Stimulated activated naive B cell treated with anti-CD40 and anti-IgM and Interleukin-4, amounts not matched to agents 10 μg/mL and 1 μg/mL and 100 μg/mL, for 72 hours (primary cell): Measurements from ENCODE around the gene TCF23.

Source experiments
- ATAC-seq, 2 donors: fragments of 150-1000 bp; cut with Tn5 transposase; replicated peaks; 2 replicates each; pipeline ENCODE4 v1.10.0; 2021; ENCODE audit warnings: moderate library complexity in 1 of 2
- DNase-seq: peaks from one replicate; pipeline ENCODE4 v3.0.0; 2021
- H3K27ac Mint-ChIP-seq: one replicate; pipeline ENCODE4 v1.8.0; 2022; ENCODE audit warnings: mild to moderate bottlenecking, mixed read lengths
- H3K27me3 Mint-ChIP-seq, 2 donors: one replicate each; pipeline ENCODE4 v1.8.0; 2022; ENCODE audit warnings: mixed read lengths in 2 of 2
- H3K36me3 Mint-ChIP-seq, 2 donors: one replicate each; pipeline ENCODE4 v1.8.0; 2022; ENCODE audit warnings: mixed read lengths in 2 of 2, mild to moderate bottlenecking in 1 of 2
- H3K4me1 Mint-ChIP-seq, 2 donors: one replicate each; pipeline ENCODE4 v1.8.0; 2022; ENCODE audit warnings: mixed read lengths in 2 of 2, mild to moderate bottlenecking in 1 of 2
- H3K4me3 Mint-ChIP-seq, 2 donors: one replicate each; pipeline ENCODE4 v1.8.0; 2022; ENCODE audit warnings: mild to moderate bottlenecking in 2 of 2, mixed read lengths in 2 of 2, moderate library complexity in 1 of 2
- H3K9me3 Mint-ChIP-seq, 2 donors: one replicate each; pipeline ENCODE4 v1.8.0; 2022; ENCODE audit warnings: mixed read lengths in 2 of 2, mild to moderate bottlenecking in 1 of 2

The TCF23 gene

DNA sequence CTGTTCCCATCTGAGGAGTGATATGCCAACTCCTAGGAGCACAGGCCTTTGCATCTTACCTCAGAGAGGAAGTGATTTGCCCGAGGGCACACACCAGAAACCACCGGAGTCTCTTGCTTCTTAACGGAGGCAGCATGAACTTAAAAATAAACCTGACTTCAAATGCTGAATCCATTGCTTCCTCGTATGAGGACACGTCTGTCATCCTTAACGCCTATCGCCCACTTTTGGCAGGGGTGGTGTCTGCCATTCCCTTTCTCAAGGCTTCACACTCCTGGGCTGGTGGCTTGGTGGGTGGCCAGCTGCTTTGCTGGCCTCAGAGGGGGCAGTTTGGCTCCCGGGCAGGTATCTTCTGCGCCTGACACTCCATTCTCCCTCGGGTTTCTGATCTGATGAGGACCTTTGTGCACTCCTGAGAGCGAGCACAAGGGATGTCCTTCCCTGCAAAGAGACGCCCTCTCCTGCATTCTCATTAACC lies 13.3 kb upstream of the TCF23 start:
- H3K27me3 Mint-ChIP-seq = no peaks in the 10 kb centered on the region
- no peak for DNase-seq
- peak overlapping the region; percentile 89 for H3K27ac Mint-ChIP-seq
- peaks cover 19 to 37% of the 10 kb centered on the region in 2 donors for H3K4me1 Mint-ChIP-seq
- no peak for ATAC-seq
- H3K36me3 Mint-ChIP-seq = peaks cover 19 to 25% of the 10 kb centered on the region in 2 donors
- H3K4me3 Mint-ChIP-seq = peak overlapping the region; percentile 89 to 95
- H3K9me3 Mint-ChIP-seq = no peaks in the 10 kb centered on the region

DNA sequence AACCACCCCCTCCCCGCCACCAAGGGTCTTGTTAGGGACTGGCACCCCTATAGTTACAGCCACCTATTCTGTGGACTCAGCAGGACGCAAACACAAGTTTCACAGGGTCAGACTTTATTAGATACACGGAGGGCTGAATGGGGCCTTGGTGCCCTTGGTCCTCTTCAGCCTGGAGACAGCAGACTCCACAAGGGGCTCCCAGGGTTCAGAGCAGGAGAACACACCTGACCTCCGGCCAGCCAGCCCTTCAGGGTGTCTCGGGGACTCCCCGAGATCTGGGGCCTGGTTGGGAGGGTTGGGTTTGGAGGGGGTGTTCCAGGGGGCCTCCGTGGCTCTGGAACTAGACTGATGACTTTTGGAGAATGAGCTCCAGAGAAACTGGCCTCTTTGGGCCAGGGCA lies 12.1 kb upstream of the TCF23 start:
- Mint-ChIP-seq H3K27me3 (no peaks in the 10 kb centered on the region), H3K27ac (no peak overlapping the region), H3K36me3 (peaks cover 10 to 15% of the 10 kb centered on the region in 2 donors)

DNA sequence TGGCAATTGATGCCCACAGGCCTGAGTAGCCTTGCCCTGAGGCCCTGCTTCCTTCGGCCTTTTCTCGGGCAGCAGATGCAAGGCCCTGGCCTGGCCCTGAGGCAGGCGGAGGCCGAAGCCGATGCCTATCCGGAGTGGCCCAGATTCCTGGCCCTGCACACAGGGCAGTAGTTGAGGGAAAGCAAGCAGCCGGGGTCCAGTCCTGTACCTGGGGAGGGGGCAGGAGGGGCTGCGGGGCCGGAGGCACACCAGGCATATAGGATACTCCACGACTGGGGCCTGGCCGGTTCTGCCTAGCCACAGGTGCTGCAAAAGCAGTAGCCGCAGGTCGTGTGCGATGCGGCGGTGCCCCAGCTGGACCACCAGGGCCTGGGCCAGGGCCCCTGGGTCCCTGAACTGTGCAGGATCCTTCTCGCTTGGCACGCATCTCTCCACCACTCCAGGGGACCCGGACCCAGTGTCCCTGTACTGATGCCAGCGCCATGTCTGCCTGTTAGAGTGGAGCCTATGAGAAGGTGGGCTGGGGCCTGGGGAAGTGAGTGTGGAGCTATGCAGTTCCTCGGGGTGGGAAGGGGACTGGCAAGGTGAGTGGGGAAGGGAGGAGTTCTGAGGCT lies 11.4 kb upstream of the TCF23 start:
- Mint-ChIP-seq H3K27ac (no peak overlapping the region), H3K27me3 (no peaks in the 10 kb centered on the region), H3K9me3 (no peaks in the 10 kb centered on the region), H3K4me1 (peaks cover 16 to 32% of the 10 kb centered on the region in 2 donors), H3K4me3 (no peak overlapping the region), H3K36me3 (peaks cover 9 to 12% of the 10 kb centered on the region in 2 donors)
- DNase-seq = no peak
- ATAC-seq = no peak

More for the DNA sequence above, 12.1 kb upstream of the TCF23 start:
- DNase-seq (no peak), ATAC-seq (no peak)
- H3K4me1 Mint-ChIP-seq = peaks cover 16 to 32% of the 10 kb centered on the region in 2 donors
- H3K9me3 Mint-ChIP-seq = no peaks in the 10 kb centered on the region
- no peak overlapping the region for H3K4me3 Mint-ChIP-seq

DNA sequence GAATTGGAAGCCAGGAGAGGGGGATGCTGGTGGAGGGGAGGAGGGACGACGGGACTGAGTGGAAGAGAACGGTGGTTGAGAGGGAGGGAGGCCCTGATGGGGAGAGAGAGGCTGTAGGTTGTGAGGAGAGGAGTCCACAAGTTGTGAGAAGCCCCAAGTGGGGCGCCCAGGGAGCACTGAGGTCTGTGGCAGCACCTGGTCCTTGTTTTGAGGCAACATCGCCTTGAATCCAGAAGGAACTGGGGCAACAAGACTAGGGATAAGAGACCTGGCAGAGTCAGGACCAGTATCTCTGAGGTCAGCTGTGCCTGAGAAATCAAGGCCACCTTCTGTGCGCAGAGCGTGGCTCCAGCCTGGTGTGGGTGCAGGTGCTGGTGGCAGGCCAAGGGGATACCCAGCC lies 10.7 kb upstream of the TCF23 start:
- Mint-ChIP-seq H3K4me1 (peaks cover 12 to 26% of the 10 kb centered on the region in 2 donors), H3K36me3 (peaks cover 5 to 8% of the 10 kb centered on the region in 2 donors), H3K4me3 (no peak overlapping the region), H3K27me3 (peaks cover 0 to 3% of the 10 kb centered on the region in 2 donors), H3K27ac (no peak overlapping the region), H3K9me3 (peaks cover 0 to under 1% of the 10 kb centered on the region in 2 donors)
- ATAC-seq (no peak), DNase-seq (no peak)

DNA sequence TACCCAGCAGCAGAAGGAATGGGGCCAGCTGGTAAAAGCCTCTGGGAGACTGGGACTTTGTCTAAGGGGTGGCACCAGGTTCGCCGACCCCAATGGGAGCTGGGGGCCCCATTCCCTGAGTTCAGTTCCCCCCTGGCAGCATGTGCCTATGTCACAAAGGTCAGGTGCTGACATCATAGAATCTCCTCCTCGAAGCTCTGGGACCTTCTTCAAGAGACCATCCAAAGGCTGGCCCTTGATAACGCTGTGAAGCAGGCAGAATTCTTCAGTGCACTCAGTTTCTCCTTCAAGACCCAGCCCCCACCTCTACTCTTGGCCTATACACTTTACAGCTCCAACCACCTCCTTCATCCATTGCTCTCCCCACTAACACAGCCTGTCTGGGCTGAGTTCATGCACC lies 9.5 kb upstream of the TCF23 start, which contains the start of gene PRR30:
PRR30 (minus strand) TSS at position 101 of the 400 bp plus-strand sequence. CDS start 1,081 bp downstream, outside the sequence.
- Mint-ChIP-seq H3K27ac (no peak within 1 kb of the TSS), H3K27me3 (peaks cover 0 to 15% of the 10 kb centered on the region in 2 donors), H3K36me3 (peaks cover 2 to 3% of the 10 kb centered on the region in 2 donors), H3K4me1 (peaks cover 8 to 16% of the 10 kb centered on the region in 2 donors), H3K9me3 (peaks cover 0 to 2% of the 10 kb centered on the region in 2 donors), H3K4me3 (no peak within 1 kb of the TSS)
- ATAC-seq (no peak), DNase-seq (no peak)

DNA sequence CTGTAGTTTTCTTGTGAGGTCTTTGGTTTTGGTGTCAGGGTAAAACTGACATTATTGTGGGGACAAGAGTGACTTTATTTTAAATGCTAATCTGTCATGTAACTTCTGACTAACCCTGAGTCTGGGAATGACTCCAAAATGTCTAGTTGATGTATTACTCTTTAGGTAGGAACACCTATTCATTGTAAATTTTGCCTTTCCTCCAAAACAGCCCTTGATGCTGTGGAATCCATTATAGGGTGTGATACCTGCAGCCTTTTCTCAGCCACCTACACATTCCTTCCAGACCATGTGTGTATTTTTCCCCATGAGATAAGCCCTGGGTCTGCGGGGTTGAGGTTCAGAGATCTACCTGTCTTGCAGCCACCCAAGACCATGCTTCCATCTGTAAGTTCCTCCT lies 5.5 kb upstream of the TCF23 start:
- ATAC-seq = no peak
- H3K4me3 Mint-ChIP-seq = no peak overlapping the region
- no peak overlapping the region for H3K27ac Mint-ChIP-seq
- no peaks in the 10 kb centered on the region for H3K36me3 Mint-ChIP-seq
- DNase-seq = no peak
- H3K4me1 Mint-ChIP-seq = no peaks in the 10 kb centered on the region
- peaks cover 0 to 2% of the 10 kb centered on the region in 2 donors for H3K9me3 Mint-ChIP-seq
- peaks cover 9 to 30% of the 10 kb centered on the region in 2 donors for H3K27me3 Mint-ChIP-seq

DNA sequence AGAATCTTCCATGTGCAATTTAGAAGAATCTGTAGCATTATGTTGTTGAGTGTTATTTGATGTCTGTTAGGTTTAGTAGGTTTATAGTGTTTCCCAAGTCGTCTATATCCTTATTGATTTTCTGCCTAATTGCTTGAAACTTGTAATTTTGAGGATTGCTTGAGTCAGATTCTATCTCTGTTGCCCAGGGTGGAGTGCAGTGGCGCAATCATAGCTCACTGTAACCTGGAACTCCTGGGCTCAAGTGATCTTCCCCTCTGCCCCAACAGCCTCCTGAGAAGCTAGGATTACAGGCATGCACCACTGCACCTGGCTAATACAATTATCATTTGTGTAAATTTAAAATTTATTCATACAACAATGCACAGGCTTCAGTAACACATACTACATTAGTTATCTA lies 3.1 kb upstream of the TCF23 start:
- H3K4me1 Mint-ChIP-seq = no peaks in the 10 kb centered on the region
- no peak overlapping the region for H3K4me3 Mint-ChIP-seq

DNA sequence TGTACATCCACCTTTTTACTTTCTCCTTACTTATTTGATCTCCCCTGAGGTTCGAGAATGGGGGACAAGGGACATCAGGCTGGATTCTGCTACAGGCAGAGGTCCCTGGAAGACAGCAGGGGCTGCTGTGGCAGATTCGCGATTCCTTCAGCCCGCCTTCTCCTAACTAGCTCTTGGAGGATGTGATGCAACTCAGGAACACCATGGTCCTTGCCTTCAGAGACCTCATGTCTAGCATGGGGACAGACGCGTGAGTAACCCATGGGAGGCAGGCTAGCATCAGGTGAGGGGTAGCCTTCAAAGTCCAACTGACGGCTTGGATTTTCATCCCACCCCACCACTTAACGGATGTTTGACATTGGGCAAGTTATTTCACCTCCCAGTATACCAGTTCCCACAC lies 869 bp upstream of the TCF23 start:
- H3K27me3 Mint-ChIP-seq = peaks cover 12 to 34% of the 10 kb centered on the region in 2 donors
- H3K9me3 Mint-ChIP-seq = peaks cover 0 to 2% of the 10 kb centered on the region in 2 donors
- H3K4me1 Mint-ChIP-seq = peaks cover 7% of the 10 kb centered on the region in 2 donors
- H3K36me3 Mint-ChIP-seq = no peaks in the 10 kb centered on the region
- no peak for DNase-seq
- ATAC-seq = no peak
- H3K4me3 Mint-ChIP-seq = no peak overlapping the region
- no peak overlapping the region for H3K27ac Mint-ChIP-seq

More for the DNA sequence above, 3.1 kb upstream of the TCF23 start:
- ATAC-seq = no peak
- Mint-ChIP-seq H3K9me3 (peaks cover 0 to 2% of the 10 kb centered on the region in 2 donors), H3K27me3 (peaks cover 12 to 30% of the 10 kb centered on the region in 2 donors), H3K27ac (no peak overlapping the region), H3K36me3 (no peaks in the 10 kb centered on the region)
- DNase-seq = no peak

DNA sequence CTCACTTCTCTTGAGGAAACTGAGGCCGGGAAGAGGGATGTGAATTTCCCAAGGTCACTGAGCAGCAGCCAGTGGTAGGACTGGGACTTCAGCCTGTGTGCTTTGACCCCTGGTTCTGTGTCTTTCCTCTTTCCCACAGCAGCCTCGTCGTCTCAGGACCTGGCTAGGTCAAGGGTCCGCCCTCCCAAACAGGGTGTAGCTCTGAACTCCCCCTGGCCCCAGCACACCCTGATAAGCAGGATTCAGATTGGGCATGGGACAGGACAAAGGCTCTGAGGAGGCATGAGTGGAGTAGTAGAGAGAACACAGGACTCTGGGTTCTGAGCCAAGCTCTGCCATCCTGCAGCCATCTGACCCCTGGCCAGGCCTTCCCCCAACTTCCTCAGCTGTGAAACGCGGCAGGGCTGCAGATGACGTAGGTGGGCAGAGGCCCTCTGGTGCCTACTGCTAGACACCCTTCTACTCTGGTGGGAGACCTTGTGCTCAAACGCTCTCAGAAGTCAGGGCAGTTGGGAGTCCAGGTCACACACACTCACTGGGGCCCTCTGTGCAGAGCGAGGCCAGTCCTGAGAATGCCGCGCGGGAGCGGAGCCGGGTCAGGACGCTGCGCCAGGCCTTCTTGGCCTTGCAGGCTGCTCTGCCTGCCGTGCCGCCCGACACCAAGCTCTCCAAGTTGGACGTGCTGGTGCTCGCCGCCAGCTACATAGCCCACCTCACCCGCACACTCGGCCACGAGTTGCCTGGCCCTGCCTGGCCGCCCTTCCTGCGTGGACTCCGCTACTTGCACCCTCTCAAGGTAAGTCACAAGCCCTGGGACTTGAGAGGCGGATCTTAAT lies 984 bp downstream of the TCF23 start:
- DNase-seq = no peak
- no peak for ATAC-seq
- Mint-ChIP-seq H3K4me3 (no peak overlapping the region), H3K27ac (no peak overlapping the region), H3K9me3 (no peaks in the 10 kb centered on the region), H3K27me3 (peaks cover 12 to 15% of the 10 kb centered on the region in 2 donors), H3K4me1 (peaks cover 7 to 9% of the 10 kb centered on the region in 2 donors), H3K36me3 (no peaks in the 10 kb centered on the region)

DNA sequence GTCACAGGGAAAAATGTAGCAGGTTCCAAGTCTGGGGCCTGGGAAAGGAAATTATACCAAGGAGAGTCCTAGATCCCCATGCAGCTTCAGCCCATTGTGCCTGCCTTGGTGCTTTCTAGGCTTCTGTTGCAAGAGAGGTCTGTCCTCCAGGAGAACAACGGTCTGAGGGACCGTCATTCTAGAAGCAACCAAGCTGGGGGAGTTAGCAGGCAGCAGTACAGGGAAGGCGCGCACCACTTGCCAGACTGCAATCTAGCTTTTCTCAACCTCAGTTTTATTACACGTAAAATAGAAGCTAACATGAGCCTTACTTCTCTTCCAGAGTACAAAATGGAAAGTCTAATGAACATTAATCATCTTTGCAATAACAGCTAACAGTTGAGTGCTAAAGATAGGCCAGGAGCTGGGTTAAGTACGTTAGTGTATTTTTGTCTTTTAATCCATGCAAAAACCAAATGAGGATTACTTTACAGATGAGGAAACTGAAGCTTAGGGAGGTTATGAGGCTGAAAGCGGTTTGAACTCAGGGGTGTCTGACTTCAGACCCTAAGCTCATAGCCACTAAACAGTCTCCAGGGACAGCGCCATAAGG lies 1.9 kb downstream of the TCF23 start:
- Mint-ChIP-seq H3K9me3 (no peaks in the 10 kb centered on the region), H3K27ac (no peak overlapping the region), H3K27me3 (peaks cover 8 to 13% of the 10 kb centered on the region in 2 donors), H3K4me1 (peaks cover 7 to 9% of the 10 kb centered on the region in 2 donors), H3K36me3 (no peaks in the 10 kb centered on the region), H3K4me3 (no peak overlapping the region)
- DNase-seq = no peak
- ATAC-seq = no peak

DNA sequence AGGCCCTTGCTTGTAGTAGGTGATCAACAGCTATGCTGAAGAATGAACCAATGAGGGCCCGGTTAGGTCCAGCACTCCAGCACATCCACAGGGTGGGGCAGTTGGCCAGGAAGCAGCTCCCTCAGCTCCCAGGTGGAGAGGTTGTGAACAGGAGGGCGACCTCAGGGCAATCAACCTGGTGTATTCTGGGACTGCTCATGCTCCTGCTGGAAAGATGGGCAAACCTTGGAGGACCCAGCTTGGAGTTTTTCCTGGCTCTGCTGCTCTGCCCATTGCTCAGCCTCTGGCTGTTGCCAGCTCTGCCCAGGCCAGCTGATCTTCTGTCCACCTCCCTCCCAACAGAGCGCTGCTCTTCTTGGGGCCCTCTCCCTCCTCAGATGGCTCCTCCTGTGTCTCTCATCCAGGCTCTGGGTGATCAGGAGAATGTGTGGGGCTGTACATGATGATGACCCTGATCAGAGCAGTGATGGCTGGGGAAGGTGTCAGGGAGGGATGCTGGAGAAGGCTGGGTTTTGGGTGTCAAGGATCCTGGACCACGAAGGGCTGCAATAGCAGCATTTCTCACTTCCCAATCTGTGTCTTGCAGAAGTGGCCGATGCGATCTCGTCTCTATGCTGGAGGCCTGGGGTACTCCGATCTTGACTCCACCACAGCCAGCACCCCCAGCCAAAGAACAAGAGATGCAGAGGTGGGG lies 3.4 kb downstream of the TCF23 start:
- Mint-ChIP-seq H3K27me3 (peaks cover 8 to 13% of the 10 kb centered on the region in 2 donors), H3K27ac (no peak overlapping the region), H3K4me1 (peaks cover 7 to 9% of the 10 kb centered on the region in 2 donors), H3K9me3 (no peaks in the 10 kb centered on the region), H3K36me3 (no peaks in the 10 kb centered on the region), H3K4me3 (no peak overlapping the region)
- ATAC-seq (peak in 1 of 2 donors; percentile 5), DNase-seq (no peak)

DNA sequence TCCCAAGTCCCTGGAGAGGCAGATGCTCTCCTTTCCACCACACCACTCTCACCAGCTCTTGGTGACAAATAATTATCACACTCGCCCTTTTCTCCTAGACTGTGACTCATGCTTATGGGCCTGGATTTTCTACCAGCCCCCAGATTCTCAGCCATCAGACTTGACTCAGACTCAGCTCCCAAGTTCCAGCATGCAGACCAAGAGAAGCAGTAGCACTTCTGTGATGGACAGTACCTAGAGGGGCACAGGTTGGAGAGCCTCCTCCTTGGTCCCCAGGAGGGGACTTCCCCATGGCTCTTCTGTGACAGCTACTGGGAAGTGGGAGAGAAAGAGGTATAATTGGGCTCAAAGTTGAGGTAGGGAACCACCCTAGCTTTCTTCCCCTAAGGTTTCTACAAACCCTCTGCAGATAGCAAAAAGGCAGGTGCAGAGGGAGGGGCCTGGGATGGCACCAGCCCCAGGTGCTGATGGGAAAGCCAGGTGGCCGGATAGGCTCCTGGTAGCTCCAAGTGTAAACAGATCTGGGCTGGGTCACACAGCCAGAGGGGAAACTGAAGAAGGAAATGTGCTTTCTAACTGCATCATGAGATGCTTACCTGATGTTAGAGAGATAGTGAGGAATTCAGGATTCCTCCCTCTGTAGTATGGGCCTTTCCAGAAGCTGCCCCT lies 4.1 kb downstream of the TCF23 start:
- Mint-ChIP-seq H3K4me1 (peaks cover 7 to 9% of the 10 kb centered on the region in 2 donors), H3K36me3 (no peaks in the 10 kb centered on the region), H3K27me3 (peaks cover 6 to 9% of the 10 kb centered on the region in 2 donors), H3K4me3 (no peak overlapping the region), H3K9me3 (no peaks in the 10 kb centered on the region), H3K27ac (no peak overlapping the region)
- peak; percentile 38 to 64 for ATAC-seq
- DNase-seq = no peak

DNA sequence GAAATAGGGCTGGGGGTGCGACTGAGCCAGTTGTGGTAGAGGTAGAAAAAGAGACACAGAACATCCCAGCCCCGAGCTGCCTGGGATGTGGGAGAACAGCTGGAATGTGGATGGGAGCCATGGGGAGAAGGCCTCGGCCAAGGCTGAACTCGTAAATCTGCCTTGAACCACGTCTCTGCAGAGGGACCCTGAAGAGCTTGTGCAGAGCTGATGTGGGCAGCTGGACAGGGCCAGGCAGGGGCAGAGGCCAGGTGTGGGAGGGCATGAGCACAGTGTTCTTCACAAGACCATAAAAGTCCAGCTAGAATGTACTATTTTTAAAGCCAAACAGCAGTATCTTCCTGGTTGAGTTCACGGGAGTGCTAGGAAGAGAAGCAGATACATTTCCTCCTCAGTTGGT lies 5.7 kb downstream of the TCF23 start:
- H3K27me3 Mint-ChIP-seq = peaks cover 4 to 14% of the 10 kb centered on the region in 2 donors
- DNase-seq (no peak), ATAC-seq (no peak)
- H3K27ac Mint-ChIP-seq = no peak overlapping the region
- peaks cover 7 to 9% of the 10 kb centered on the region in 2 donors for H3K4me1 Mint-ChIP-seq
- H3K4me3 Mint-ChIP-seq = no peak overlapping the region
- H3K9me3 Mint-ChIP-seq = no peaks in the 10 kb centered on the region
- no peaks in the 10 kb centered on the region for H3K36me3 Mint-ChIP-seq
